Stimulated activated CD4-positive, alpha-beta T cell treated with anti-CD3 and anti-CD28 coated beads, Interleukin-15, amount 100 ng/mL, for 24 hours (primary cell): Measurements from ENCODE around the gene CYP17A1.
"Not testable (repeated sequence)": the region's sequence is repeated elsewhere in the genome, so short reads cannot be mapped to it uniquely, and the experiment has no call there.

Experiments used
- DNase-seq: peaks from one replicate; pipeline ENCODE4 v3.0.0-alpha.2; 2020

CYP17A1 gene

DNA sequence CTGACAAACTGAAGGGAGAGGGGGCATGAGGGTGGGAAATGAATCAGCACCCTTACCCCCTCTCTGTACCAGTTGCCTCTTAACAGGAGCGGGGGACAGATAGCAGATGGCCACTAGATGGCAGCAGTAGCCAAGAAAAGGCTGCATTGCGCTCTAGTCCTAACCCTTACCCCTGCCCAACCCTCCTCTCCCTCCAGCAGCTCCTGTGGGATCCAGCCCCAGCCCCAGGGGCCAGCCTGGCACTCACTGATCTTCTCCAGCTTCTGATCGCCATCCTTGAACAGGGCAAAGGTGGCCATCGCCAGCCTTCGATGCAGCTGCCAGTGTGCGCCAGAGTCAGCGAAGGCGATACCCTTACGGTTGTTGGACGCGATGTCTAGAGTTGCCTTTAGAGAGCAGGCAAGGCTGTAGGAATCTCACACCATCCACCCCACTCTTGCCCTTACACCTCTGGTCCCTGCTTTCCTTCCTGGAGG is 2.2 kb downstream of the CYP17A1 start:
- peak; percentile 84 for DNase-seq

DNA sequence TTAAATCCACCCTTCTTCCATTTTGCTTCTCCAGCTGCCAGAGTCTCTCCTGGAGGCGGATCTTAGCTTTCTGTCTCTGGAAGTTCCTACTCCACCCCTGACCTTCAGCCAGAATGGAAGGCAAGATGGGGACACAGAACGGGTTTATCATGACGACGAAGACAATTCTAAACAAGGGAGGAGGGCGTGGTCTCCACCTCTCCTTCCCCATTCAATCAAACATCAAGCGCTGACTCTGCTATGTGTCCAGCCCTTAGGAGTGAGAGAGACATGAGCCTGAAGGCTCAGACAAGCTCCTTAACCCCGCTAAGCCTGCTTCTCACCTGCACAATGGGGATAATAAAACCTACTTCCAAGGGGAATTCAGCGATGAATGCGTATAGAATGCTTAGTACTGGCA is 3.1 kb downstream of the CYP17A1 start:
- DNase-seq: no peak

- DNase-seq: no peak
Measured at GRCh38 chr10:102832987-102833386, 4.2 kb downstream of the CYP17A1 start.

GRCh38 chr10:102832248-102832647 is 5.0 kb downstream of the CYP17A1 start:
- no peak for DNase-seq

DNA sequence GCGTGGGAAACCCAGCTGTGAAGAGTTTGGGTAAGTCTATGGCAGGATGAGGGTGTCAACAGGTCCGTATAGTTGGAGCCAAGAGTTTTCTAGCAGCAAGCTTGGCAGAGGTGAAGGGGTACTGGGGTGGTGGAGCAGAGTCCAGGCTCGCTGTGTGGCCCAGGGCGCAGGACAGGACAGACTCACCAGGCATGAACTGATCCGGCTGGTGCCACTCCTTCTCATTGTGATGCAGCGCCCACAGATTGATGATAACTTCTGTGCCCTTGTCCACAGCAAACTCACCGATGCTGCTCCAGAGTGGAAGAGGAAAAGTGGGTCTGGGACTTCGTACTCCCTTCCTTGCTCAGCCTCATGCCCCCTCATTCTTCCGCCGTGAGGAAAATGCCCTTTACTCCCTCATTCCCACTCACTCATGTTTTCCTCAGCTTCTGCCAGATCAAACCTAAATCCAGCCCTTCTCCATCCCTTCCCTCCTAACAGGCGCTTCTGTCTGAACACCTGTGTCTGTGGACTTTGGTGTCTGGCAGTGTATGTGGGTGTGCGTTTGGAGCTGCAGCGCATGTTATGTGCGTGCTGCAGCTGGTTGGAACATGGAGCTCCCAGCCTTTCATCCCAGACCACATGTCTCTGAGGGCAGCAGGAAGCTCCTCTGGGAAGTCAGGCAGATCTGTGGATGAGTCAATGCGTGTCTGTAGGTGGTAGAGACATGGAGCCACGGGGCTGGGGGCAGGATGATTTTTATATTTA is 5.7 kb downstream of the CYP17A1 start:
- DNase-seq: no peak

DNA sequence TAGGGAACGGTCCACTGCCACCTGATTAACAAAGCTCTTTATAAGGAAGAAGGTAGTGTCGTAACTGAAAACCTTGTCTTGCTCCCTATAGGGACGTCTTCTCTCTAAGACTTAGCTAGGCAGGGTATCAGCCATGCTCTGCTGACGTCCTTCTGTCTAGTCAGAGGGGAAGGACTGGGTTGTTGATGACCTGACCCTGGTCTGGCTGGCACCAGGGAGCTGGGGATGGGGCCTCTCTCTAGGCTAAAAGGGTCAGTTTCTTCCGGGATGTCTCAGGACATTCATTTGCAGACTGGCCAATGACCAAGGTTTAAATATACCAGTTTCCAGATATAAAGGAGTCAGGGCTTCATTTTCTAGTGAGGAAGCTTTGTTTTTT is 9.6 kb downstream of the CYP17A1 start:
- no peak for DNase-seq

- DNase-seq: no peak
Measured at GRCh38 chr10:102826148-102826796, 10.9 kb downstream of the CYP17A1 start.

DNA sequence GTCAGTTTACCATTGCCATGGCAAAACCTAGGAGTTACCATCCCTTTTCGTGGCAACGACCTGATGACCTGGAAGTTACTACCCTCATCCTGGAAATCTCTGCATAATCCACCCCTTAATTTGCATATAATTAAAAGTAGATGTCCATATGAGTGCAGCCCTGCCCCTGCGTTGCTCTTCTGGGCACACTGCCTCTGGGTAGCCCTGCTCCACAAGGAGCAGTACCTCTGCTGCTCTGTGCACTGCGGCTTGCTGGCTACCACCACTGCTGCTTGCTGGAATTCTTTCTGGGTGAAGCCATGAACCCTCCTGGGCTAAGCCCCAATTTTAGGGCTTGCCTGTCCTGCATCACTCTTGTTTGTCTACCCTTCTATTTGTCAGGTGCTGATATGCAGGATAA is 12.5 kb downstream of the CYP17A1 start:
- no peak for DNase-seq

GRCh38 chr10:102822222-102822621 is 15.0 kb downstream of the CYP17A1 start:
- no peak for DNase-seq

DNA sequence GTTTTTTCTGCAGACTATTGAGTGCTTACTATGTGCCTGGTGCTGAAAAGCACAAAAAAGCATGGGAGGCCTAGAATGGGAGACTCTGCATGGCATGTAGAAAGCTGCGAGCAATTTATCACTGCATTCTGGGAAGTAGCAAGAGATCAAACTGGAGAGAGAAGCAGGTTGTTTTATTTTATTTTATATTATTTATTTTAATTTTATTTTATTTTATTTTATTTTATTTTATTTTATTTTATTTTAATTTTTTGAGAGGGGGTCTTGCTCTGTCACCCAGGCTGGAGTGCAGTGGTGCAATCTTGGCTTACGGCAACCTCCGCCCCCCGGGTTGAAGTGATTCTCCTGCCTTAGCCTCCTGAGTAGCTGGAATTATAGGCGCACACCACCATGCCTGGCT is 17.2 kb downstream of the CYP17A1 start:
- DNase-seq: not testable (repeated sequence)

DNA sequence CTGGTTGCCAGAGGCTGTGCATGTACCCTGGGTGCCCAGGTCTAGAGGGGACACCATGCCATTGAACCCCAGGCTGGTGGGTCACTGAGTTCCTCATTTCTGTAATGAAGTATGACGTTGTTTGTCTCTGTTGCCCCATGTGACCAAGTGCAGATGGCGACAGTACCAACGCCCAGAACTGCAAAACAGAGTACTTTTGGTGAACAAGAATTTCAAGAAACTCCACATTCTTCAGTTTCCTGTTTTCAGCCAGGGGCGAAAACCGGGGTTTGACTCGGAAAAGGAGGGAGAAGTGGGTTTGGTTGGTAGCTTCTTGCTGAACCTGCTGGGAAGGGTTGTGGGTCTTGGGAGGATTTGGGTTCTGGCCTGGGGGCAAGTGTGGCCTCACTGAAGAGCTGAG is 18.2 kb downstream of the CYP17A1 start:
- no peak for DNase-seq

DNA sequence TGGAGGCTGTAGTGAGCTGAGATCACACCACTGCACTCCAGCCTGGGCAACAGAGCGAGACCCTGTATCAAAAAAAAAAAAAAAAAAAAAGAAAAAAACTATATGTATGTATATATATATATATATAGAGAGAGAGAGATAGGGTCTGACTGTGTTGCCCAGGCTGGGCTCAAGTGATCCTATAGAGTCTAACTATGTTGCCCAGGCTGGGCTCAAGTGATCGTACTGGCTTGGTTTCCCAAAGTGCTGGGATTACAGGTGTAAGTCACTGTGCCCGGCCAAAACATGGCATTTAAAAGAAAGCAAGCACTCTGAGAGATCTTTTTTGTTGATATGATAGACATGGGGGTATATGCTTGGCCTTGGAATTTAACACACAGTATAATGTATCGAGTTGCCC is 20.0 kb downstream of the CYP17A1 start:
- no peak for DNase-seq

GRCh38 chr10:102815790-102816549 is 21.2 kb downstream of the CYP17A1 start:
- DNase-seq: no peak

- DNase-seq: no peak
Measured at GRCh38 chr10:102814873-102815661, 22.1 kb downstream of the CYP17A1 start.

DNA sequence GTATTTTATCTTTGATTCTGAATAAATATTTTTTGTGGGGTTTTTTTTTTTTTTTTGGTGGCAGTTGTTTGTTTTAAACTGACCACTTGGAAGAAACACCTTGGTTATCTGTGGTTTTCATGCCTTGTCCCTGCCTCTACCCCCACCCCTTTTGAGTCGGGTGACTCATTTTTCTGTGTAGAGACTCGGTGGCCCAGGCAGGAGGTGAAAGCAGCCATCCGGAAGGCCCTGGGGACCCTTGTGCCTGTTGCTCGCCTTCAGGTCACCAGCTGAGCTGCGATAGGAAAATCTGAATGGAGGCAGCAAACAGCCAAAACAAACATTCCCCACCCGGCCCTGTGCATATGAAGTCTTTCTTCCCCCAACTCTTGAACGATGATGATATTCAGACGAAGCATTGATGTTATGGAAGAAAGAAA is 22.8 kb downstream of the CYP17A1 start:
- no peak for DNase-seq

GRCh38 chr10:102813734-102814452 is 23.3 kb downstream of the CYP17A1 start:
- DNase-seq: no peak

GRCh38 chr10:102813017-102813541 is 24.1 kb downstream of the CYP17A1 start:
- DNase-seq: no peak

DNA sequence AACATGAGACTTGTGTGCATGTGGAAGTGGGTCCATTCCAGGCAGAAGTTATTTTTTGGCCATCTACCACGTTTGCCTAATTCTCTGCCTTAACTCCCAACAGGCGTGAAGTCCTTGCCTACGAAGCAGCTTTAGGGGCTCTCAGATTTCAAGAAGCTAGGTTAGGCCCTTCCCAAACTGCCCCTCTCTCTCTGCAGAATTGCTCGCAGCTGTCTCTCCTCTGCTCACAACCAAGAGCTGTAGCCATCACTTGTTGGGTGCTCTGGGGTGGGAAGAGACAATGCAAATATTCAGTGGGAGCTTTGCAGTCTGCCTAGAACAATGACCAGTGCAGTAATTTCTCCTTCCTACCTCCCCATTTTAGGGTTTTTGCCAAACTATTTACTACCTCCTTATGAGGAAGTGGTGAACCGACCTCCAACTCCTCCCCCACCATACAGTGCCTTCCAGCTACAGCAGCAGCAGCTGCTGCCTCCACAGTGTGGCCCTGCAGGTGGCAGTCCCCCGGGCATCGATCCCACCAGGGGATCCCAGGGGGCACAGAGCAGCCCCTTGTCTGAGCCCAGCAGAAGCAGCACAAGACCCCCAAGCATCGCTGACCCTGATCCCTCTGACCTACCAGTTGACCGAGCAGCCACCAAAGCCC is 24.9 kb downstream of the CYP17A1 start:
- DNase-seq: no peak

GRCh38 chr10:102811346-102811745 is 25.9 kb downstream of the CYP17A1 start:
- no peak for DNase-seq

DNA sequence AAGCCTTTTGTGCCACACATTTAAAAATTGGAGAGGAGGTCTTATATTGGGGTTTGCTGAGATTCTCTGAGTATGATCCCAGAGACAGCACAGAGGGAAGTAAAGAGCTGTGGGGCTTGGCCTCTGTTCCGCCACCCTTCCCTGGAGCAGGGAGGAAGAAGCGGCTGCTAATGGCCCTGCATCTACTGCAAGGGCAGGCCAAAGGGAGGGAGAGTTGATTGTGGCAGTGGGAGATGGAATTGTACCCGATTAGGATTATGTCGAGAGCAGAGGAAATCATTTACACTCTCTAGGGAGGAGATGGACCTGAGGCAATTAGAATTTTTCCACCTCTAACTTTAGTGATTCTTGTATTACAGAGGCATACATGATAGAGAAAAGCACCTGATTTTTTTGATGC is 28.8 kb downstream of the CYP17A1 start:
- no peak for DNase-seq

GRCh38 chr10:102804382-102805055 is 32.7 kb downstream of the CYP17A1 start:
- DNase-seq: no peak
